Measurements from ENCODE around the gene EHD2. TPM values are rescaled to one million over a fixed set of nuclear protein-coding genes. Genes with fewer than 3 reads are reported as not detected.

EHD2 gene
- total and polyA plus RNA-seq, 4 donors = 68.0 to 190 (median 127) TPM

GRCh38 chr19:47755762-47756626 is 42.8 kb downstream of the EHD2 start:
- Histone ChIP-seq H3K27me3 (ENCODE audit: control insufficient read depth in 3 of 3, insufficient read depth in 3 of 3, low read length in 2 of 3) (no peaks in the 10 kb centered on the region), H3K36me3 (ENCODE audit: control insufficient read depth in 4 of 4, insufficient read depth in 4 of 4, low read length in 4 of 4) (peaks cover 20 to 71% (median 42%) of the 10 kb centered on the region in 4 donors), H3K9me3 (ENCODE audit: control insufficient read depth in 4 of 4, insufficient read depth in 3 of 4, low read length in 3 of 4) (peaks cover 0 to 5% (median 0%) of the 10 kb centered on the region in 4 donors), H3K27ac (ENCODE audit: low read depth in 1 of 2, low read length in 1 of 2) (no peak overlapping the region), H3K4me1 (ENCODE audit: control insufficient read depth in 5 of 5, insufficient read depth in 5 of 5, low read length in 5 of 5) (no peaks in the 10 kb centered on the region), H3K4me3 (no peak overlapping the region), H3K9ac (ENCODE audit: insufficient read depth in 1 of 2, low read length in 2 of 2) (no peak overlapping the region)
- ATAC-seq (ENCODE audit: insufficient read depth, low FRiP score) (no peak), DNase-seq (no peak)
- 95 to 96% methylated on average over 28 of the region's 28 CpGs for WGBS, 2 donors
- no peak for TF ChIP-seq CTCF (IDR thresholded peaks at IDR 0.05; ENCODE audit: control extremely low read depth, extremely low read depth)

- ATAC-seq (ENCODE audit: insufficient read depth, low FRiP score) (no peak), DNase-seq (no peak)
- Histone ChIP-seq H3K27me3 (ENCODE audit: control insufficient read depth in 3 of 3, insufficient read depth in 3 of 3, low read length in 2 of 3) (no peaks in the 10 kb centered on the region), H3K4me1 (ENCODE audit: control insufficient read depth in 5 of 5, insufficient read depth in 5 of 5, low read length in 5 of 5) (no peaks in the 10 kb centered on the region), H3K9ac (ENCODE audit: insufficient read depth in 1 of 2, low read length in 2 of 2) (no peak overlapping the region), H3K27ac (ENCODE audit: low read depth in 1 of 2, low read length in 1 of 2) (no peak overlapping the region), H3K9me3 (ENCODE audit: control insufficient read depth in 4 of 4, insufficient read depth in 3 of 4, low read length in 3 of 4) (peaks cover 0 to 5% (median 0%) of the 10 kb centered on the region in 4 donors), H3K36me3 (ENCODE audit: control insufficient read depth in 4 of 4, insufficient read depth in 4 of 4, low read length in 4 of 4) (peaks cover 20 to 65% (median 39%) of the 10 kb centered on the region in 4 donors), H3K4me3 (no peak overlapping the region)
- WGBS, 2 donors = 95% methylated on average over 12 of the region's 12 CpGs
- TF ChIP-seq CTCF (IDR thresholded peaks at IDR 0.05; ENCODE audit: control extremely low read depth, extremely low read depth) = no peak
These were observed 43.4 kb downstream of the EHD2 start for GRCh38 chr19:47756627-47756929.

GRCh38 chr19:47756953-47757608 is 43.9 kb downstream of the EHD2 start:
- DNase-seq = no peak
- no peak for TF ChIP-seq CTCF (IDR thresholded peaks at IDR 0.05; ENCODE audit: control extremely low read depth, extremely low read depth)

More at GRCh38 chr19:47756953-47757608, 43.9 kb downstream of the EHD2 start:
- Histone ChIP-seq H3K9me3 (ENCODE audit: control insufficient read depth in 4 of 4, insufficient read depth in 3 of 4, low read length in 3 of 4) (peaks cover 0 to 5% (median 0%) of the 10 kb centered on the region in 4 donors), H3K27me3 (ENCODE audit: control insufficient read depth in 3 of 3, insufficient read depth in 3 of 3, low read length in 2 of 3) (no peaks in the 10 kb centered on the region), H3K36me3 (ENCODE audit: control insufficient read depth in 4 of 4, insufficient read depth in 4 of 4, low read length in 4 of 4) (peaks cover 20 to 63% (median 37%) of the 10 kb centered on the region in 4 donors), H3K9ac (ENCODE audit: insufficient read depth in 1 of 2, low read length in 2 of 2) (no peak overlapping the region), H3K4me1 (ENCODE audit: control insufficient read depth in 5 of 5, insufficient read depth in 5 of 5, low read length in 5 of 5) (no peaks in the 10 kb centered on the region), H3K4me3 (no peak overlapping the region), H3K27ac (ENCODE audit: low read depth in 1 of 2, low read length in 1 of 2) (no peak overlapping the region)
- 93 to 94% methylated on average over 22 of the region's 22 CpGs for WGBS, 2 donors
- ATAC-seq (ENCODE audit: insufficient read depth, low FRiP score) = no peak

Measured in lung (tissue), 12 donors.